Measurements from ENCODE around the gene SRRM5.

- no peak for TF ChIP-seq POLR2A (IDR thresholded peaks at IDR 0.05)
- TF ChIP-seq CTCF (IDR thresholded peaks at IDR 0.05): no peak
Observed at GRCh38 chr19:43569657-43570056, 42.2 kb upstream of the SRRM5 start.

Measured in vagina (tissue), 2 donors.